OCI-LY1 (cell line): ENCODE data around the gene UTP20.

Experiments used
- CTCF ChIP-seq: fragments of 200-600 bp; sonication (generic), shearing (Covaris generic); IDR thresholded peaks from 2 replicates; pipeline ENCODE4 v1.5.1; 2017; ENCODE audit warnings: mild to moderate bottlenecking, antibody characterized with exemption, low read length, moderate library complexity, mixed read lengths
- EZH2 ChIP-seq: fragments of 200-600 bp; sonication (generic), shearing (Covaris generic); IDR thresholded peaks from 2 replicates; pipeline ENCODE4 v1.8.0; 2017; ENCODE audit warnings: borderline replicate concordance, mixed run types, mild to moderate bottlenecking, antibody characterized with exemption, low read length, moderate library complexity, mixed read lengths

GRCh38 chr12:101243074-101243473 lies 36.8 kb upstream of the UTP20 start:
- TF ChIP-seq CTCF (no peak), EZH2 (no peak)
